Measurements from ENCODE around the gene PICK1. TPM values are rescaled to one million over a fixed set of nuclear protein-coding genes. Genes with fewer than 3 reads are reported as not detected.

PICK1 gene
- total and polyA plus RNA-seq, 10 of the 15 experiments (the other 5 are each of a cell fraction or from before 2014, with no cell fraction given), result 0.07 to 19.2 (median 10.9) TPM

DNA sequence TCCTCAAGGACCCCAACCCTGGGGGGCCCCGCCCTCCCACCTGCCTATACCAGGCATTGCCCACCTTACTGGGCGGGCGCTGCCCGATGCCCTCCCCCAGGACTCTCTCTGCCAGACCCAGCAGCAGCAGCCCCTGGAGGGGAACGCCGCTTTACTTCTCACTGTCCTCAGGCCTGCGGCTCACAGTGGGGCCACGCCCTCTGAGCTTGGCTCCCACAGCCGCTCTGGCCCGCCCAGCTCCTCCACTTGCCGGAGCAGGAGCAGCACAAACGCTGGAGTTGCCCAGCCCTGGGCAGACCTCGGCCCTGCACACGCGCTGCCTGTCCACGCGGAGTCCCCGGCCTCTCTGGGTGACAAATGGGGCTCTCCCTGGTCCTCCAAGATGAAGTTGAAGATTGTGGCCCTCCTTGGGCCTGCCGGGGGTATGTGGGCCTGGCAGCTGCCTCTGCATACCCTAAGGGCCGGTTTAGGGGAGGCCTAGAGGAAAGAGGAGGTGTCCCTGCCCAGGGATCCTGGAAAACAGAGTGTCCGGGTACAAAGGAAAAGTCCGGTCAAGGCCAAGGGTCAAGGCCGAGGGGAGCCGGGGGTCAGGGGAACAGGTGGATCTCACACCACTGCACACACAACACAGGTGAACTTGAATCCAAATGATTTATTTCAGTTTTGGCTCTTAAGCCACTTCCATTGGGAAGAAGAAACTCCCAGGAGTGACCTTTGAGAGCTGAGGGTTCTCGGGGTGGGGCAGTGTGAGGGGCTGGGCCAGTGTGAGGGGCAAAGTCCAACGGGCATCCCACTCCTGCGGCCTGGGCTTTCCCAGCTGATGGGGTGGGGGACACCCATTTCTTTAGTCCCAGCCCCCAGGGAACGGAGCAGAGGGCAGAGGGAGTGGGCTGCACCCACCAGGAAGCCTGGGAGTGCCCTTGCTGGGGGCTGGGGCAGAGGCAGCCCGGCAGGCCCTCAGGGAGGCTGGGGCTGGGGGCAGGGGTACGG is 54.0 kb downstream of the PICK1 start:
- BruUV-seq (replicated peaks), result no TSS peak
- SMC1A ChIA-PET (ENCODE audit: uncharacterized antibody, unreplicated experiment), result no interaction called here
- Histone ChIP-seq H3K9me3 (replicated peaks; ENCODE audit: control insufficient read depth, insufficient read depth, low read length) (no peaks in the 10 kb centered on the region), H3K79me2 (ENCODE audit: control insufficient read depth, insufficient read depth, low read length) (no peaks in the 10 kb centered on the region), H3K27me3 (replicated peaks in 1 of 2; ENCODE audit: control insufficient read depth in 2 of 2, insufficient read depth in 2 of 2, low read length in 1 of 2) (no peaks in the 10 kb centered on the region), H3K27ac (ENCODE audit: control insufficient read depth, insufficient read depth) (no peak overlapping the region), H3K36me3 (ENCODE audit: control insufficient read depth in 2 of 2, insufficient read depth in 2 of 2, low read length in 1 of 2) (no peaks in the 10 kb centered on the region; a peak in 1 of 4 replicates), H3K9ac (ENCODE audit: control insufficient read depth, insufficient read depth, low read length) (no peak overlapping the region), H4K20me1 (ENCODE audit: control insufficient read depth, insufficient read depth) (no peaks in the 10 kb centered on the region), H2AFZ (ENCODE audit: control insufficient read depth, low read depth, low read length) (no peak overlapping the region), H3K4me3 (no peak overlapping the region), H3K4me1 (ENCODE audit: control insufficient read depth, insufficient read depth, low read length) (no peaks in the 10 kb centered on the region), H3K4me2 (ENCODE audit: control insufficient read depth, insufficient read depth) (no peak overlapping the region)
- DNase-seq (ENCODE audit: low read depth, low spot score) (no peak), ATAC-seq (no peak), FAIRE-seq (no peak)
- intact Hi-C loops (cut with micrococcal nuclease; ENCODE audit: unreplicated experiment), result loop anchor here (10.0 kb wide), 2 partner anchors 104 to 244 kb away; no protein-coding TSS in a partner anchor
- CTCF ChIA-PET, result interaction anchor here (1.6 to 3.1 kb wide), 2 partner anchors 59 to 460 kb away, joined by 4 to 10 read pairs; no protein-coding TSS in a partner anchor
- TF ChIP-seq CBFB (IDR thresholded peaks at IDR 0.05; ENCODE audit: low read depth), result no peak
- TF ChIP-seq ZBED1 (IDR thresholded peaks at IDR 0.05; ENCODE audit: borderline replicate concordance), result no peak
- no peak for TF ChIP-seq MEF2B (IDR thresholded peaks at IDR 0.05; ENCODE audit: partially characterized antibody, poor library complexity, severe bottlenecking)
- no peak for TF ChIP-seq TCF12 (IDR thresholded peaks at IDR 0.05; ENCODE audit: low read depth, low read length)
- no peak for TF ChIP-seq POLR2A (IDR thresholded peaks at IDR 0.05; ENCODE audit: low read depth, low read length)
- TF ChIP-seq RAD51 (IDR thresholded peaks at IDR 0.05), result no peak
- TF ChIP-seq STAT1 (conservative IDR thresholded peaks at IDR 0.05), result no peak
- TF ChIP-seq, protein P1, sequence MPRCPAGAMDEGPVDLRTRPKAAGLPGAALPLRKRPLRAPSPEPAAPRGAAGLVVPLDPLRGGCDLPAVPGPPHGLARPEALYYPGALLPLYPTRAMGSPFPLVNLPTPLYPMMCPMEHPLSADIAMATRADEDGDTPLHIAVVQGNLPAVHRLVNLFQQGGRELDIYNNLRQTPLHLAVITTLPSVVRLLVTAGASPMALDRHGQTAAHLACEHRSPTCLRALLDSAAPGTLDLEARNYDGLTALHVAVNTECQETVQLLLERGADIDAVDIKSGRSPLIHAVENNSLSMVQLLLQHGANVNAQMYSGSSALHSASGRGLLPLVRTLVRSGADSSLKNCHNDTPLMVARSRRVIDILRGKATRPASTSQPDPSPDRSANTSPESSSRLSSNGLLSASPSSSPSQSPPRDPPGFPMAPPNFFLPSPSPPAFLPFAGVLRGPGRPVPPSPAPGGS (IDR thresholded peaks at IDR 0.05; ENCODE audit: borderline replicate concordance, insufficient read depth, low read depth, low read length, poor library complexity, severe bottlenecking), result no peak
- TF ChIP-seq MXI1 (IDR thresholded peaks at IDR 0.05; ENCODE audit: low read depth, low read length), result no peak
- TF ChIP-seq, protein P2, sequence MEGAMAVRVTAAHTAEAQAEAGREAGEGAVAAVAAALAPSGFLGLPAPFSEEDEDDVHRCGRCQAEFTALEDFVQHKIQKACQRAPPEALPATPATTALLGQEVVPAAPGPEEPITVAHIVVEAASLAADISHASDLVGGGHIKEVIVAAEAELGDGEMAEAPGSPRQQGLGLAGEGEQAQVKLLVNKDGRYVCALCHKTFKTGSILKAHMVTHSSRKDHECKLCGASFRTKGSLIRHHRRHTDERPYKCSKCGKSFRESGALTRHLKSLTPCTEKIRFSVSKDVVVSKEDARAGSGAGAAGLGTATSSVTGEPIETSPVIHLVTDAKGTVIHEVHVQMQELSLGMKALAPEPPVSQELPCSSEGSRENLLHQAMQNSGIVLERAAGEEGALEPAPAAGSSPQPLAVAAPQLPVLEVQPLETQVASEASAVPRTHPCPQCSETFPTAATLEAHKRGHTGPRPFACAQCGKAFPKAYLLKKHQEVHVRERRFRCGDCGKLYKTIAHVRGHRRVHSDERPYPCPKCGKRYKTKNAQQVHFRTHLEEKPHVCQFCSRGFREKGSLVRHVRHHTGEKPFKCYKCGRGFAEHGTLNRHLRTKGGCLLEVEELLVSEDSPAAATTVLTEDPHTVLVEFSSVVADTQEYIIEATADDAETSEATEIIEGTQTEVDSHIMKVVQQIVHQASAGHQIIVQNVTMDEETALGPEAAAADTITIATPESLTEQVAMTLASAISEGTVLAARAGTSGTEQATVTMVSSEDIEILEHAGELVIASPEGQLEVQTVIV (IDR thresholded peaks at IDR 0.05; ENCODE audit: borderline replicate concordance, partially characterized antibody), result no peak
- no peak for TF ChIP-seq PAX8 (IDR thresholded peaks at IDR 0.05)
- TF ChIP-seq STAT3 (IDR thresholded peaks at IDR 0.05; ENCODE audit: low read depth, low read length), result no peak
- TF ChIP-seq, protein P3, sequence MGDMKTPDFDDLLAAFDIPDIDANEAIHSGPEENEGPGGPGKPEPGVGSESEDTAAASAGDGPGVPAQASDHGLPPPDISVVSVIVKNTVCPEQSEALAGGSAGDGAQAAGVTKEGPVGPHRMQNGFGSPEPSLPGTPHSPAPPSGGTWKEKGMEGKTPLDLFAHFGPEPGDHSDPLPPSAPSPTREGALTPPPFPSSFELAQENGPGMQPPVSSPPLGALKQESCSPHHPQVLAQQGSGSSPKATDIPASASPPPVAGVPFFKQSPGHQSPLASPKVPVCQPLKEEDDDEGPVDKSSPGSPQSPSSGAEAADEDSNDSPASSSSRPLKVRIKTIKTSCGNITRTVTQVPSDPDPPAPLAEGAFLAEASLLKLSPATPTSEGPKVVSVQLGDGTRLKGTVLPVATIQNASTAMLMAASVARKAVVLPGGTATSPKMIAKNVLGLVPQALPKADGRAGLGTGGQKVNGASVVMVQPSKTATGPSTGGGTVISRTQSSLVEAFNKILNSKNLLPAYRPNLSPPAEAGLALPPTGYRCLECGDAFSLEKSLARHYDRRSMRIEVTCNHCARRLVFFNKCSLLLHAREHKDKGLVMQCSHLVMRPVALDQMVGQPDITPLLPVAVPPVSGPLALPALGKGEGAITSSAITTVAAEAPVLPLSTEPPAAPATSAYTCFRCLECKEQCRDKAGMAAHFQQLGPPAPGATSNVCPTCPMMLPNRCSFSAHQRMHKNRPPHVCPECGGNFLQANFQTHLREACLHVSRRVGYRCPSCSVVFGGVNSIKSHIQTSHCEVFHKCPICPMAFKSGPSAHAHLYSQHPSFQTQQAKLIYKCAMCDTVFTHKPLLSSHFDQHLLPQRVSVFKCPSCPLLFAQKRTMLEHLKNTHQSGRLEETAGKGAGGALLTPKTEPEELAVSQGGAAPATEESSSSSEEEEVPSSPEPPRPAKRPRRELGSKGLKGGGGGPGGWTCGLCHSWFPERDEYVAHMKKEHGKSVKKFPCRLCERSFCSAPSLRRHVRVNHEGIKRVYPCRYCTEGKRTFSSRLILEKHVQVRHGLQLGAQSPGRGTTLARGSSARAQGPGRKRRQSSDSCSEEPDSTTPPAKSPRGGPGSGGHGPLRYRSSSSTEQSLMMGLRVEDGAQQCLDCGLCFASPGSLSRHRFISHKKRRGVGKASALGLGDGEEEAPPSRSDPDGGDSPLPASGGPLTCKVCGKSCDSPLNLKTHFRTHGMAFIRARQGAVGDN (IDR thresholded peaks at IDR 0.05), result no peak
- 79% methylated on average over 30 of the region's 30 CpGs for WGBS (ENCODE audit: insufficient coverage, insufficient replicate concordance, low lambda C conversion rate, missing lambda C conversion rate)
- RAD21 ChIA-PET (ENCODE audit: unreplicated experiment), result interaction anchor here (1.3 kb wide), 1 partner anchor 59 kb away, joined by 3 read pairs; no protein-coding TSS in a partner anchor
- POLR2A ChIA-PET, result no interaction called here
- in situ Hi-C loops (cut with MboI), result no loop called here
